GM12873 (cell line): ENCODE data around the gene FLVCR2.

Experiments
- TF ChIP-seq, protein P1 (sequence below): IDR thresholded peaks from 2 replicates; pipeline ENCODE4 v1.5.1; 2012; ENCODE audit warnings: low read depth, mild to moderate bottlenecking, moderate library complexity, low read length, control low read depth; ENCODE audit not compliant: insufficient read depth; ENCODE audit errors: missing control alignments

The FLVCR2 gene

DNA sequence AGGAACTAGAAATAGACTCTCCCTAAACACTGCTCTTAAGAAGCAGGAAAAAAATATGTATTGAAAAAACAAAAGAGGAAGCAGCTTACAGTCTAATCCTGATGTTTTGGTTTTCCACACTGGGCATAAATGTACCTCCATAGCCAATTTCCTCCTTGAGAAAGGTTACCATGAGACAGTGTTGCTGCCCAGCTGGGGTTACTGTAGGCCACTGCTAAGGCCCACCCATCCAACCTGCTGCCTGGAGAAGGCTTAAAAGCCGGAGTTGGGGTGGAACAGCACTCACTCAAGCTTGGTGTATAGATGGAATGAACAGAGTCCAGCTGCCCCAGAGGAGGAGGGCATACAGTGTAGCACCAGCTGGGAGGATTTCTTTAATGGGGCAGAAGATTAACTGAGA is 41.1 kb downstream of the FLVCR2 start:
- TF ChIP-seq, protein P1, sequence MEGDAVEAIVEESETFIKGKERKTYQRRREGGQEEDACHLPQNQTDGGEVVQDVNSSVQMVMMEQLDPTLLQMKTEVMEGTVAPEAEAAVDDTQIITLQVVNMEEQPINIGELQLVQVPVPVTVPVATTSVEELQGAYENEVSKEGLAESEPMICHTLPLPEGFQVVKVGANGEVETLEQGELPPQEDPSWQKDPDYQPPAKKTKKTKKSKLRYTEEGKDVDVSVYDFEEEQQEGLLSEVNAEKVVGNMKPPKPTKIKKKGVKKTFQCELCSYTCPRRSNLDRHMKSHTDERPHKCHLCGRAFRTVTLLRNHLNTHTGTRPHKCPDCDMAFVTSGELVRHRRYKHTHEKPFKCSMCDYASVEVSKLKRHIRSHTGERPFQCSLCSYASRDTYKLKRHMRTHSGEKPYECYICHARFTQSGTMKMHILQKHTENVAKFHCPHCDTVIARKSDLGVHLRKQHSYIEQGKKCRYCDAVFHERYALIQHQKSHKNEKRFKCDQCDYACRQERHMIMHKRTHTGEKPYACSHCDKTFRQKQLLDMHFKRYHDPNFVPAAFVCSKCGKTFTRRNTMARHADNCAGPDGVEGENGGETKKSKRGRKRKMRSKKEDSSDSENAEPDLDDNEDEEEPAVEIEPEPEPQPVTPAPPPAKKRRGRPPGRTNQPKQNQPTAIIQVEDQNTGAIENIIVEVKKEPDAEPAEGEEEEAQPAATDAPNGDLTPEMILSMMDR = no peak

DNA sequence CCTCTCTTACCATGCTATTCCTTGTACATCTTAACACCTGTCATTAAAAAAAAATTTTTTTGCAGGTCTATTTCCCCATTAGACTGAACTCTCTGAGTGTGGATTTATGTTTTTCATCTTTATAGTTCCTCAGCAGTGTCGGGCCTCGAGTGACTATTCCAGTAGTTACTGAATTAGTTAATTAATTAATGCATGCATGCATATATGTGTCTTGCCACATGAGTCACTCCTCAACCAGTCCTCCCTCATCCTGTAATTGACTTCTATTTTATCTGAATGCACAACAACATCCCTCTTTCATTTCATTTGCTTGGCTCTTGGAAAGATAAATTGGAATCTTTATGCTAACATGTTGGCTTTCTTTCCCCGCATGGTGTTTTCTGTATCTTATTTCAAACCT is 46.6 kb downstream of the FLVCR2 start:
- TF ChIP-seq, protein P1 = no peak

DNA sequence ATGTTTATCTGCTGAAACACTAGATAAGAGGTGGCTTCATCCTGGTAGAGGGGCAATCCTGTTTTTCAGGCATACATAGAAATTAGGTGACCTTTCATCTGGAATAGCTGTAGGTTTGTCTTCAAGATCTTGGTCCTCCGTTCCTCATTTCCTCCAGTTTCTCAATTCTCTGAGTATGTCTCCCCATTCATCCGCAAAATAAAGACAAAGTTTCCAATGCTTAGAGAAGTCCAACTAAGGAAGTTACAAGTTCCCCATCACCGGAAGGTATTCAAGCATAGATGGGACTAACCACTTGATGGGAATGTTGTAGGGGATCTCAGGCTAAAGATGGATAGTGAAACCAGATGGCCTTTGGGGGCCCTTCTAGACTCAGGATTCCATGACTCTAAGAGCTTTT is 48.0 kb downstream of the FLVCR2 start:
- TF ChIP-seq, protein P1 = no peak

DNA sequence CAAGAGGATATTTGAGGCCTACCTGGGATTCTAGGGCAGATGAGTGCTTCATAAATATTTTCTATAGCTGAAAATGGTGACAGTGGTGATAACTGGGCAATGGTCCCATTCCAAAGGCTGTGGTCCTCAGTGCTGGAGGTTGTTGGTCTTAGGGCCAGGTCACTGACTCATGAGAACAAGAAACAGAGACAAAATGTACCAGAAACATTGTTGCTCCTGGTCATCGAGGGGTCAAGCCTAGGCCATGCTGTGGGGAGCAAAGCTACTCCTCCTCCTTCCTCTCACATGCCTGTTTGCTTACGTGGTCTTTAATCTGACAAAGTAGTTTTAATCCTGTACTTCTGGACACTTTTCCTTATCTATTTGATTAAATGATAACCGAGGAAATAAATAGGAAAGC is 48.4 kb downstream of the FLVCR2 start:
- TF ChIP-seq, protein P1 = no peak

DNA sequence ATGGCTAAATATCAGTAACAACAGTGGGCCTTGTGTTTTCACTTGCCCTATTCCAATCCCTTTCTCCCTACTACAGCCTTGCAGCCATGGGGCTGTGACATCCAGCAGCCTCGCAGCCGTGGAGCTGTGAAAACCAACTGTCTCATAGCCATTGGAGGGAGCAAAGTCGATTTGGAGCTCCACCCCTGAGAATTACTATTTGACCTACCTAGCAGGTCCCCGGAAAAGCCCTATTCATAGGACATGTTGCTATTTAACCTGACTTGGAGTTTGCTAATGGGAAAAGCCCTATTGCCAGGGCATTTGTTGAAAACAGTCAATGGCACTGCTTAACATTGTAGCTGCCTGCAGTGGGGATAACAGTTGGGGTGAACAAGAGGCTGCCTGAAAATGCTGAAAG is 49.0 kb downstream of the FLVCR2 start:
- TF ChIP-seq, protein P1 = no peak

DNA sequence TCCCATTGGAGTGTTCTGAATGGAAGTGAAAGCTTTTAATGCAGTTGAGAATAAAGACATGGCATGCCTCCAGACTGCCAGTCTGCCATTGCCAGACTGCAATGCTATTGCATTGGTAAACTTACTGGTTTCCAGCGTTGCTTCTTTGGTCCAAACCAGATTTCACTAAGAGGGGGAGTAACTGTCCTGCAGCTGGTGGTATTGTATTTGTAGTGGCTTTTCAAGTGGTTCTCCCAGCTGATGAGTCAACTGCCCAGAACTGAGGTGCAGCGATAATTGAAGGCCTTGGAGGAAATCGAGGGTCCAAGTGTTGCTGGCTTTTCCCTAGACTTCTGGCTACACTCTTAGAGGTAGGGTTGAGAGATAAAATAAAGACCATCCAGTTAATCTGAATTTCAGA is 50.4 kb downstream of the FLVCR2 start:
- TF ChIP-seq, protein P1 = no peak

DNA sequence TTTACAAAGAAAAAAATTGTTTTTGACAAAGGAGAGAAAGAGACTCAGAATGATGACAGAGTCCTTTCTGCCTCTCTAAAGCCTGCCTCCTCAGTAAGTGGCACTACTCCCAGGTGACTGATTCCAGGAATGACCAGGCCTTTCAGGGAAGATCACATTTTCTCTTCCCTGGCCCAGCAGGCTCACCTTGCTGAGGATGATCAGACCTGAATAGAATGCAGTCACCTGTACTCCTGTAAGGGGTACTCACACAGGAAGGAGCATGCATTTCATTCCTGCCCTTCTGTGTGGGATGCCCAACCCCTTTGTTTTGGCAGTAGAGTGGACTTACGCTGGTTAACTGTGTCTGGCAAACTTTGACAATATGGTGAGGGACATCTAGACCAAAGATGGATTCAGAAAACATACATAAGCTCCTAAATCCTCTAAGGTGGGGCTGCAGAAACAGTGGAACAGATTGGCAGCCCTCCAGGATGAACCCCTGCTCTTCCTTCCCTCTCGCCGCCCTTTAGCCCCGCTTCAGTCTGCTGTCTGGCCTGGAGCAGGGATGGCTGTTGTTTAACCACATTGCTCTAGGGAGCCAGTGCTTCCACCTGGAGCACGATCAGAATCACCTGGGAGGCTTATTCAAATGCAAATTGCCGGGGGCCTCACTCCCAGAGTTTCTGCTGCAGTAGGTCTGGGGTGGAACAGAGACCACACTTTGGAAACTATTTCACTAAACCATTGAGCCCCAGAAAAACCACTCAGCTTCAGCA is 52.5 kb downstream of the FLVCR2 start:
- TF ChIP-seq, protein P1 = no peak
